H1 (cell line): Measurements from ENCODE around the gene SOHLH2. TPM values are rescaled to one million over a fixed set of nuclear protein-coding genes. Genes with fewer than 3 reads are reported as not detected.

ENCODE experiments used
- CTCF ChIA-PET: fragments of 300-600 bp; sonication (Branson Sonifier 250); formaldehyde crosslinking; loops from one replicate; lab custom pipeline; 2021; ENCODE audit not compliant: partially characterized antibody; lab: Charles Lee
- POLR2A ChIA-PET: fragments of 300-600 bp; sonication (Branson Sonifier 250); formaldehyde crosslinking; loops from one replicate; lab custom pipeline; 2021; ENCODE audit warnings: inconsistent platforms; ENCODE audit not compliant: partially characterized antibody; lab: Charles Lee
- DNase-seq, 2 experiments: peaks; one replicate each; pipeline versions ENCODE4 v3.0.0 to v3.0.0-alpha.2; 2010 to 2022; ENCODE audit warnings: low spot score in 2 of 2, low read depth in 1 of 2, mixed read lengths in 1 of 2
- FAIRE-seq: peaks from 2 replicates; lab custom pipeline; 2011; peaks lifted over from hg19 to GRCh38; lab: Jason Lieb, UNC
- H2AFZ ChIP-seq: 2 replicates; pipeline ENCODE4 v1.8.1; 2012; ENCODE audit warnings: low read length, inconsistent platforms
- H2AK5ac ChIP-seq: 2 replicates; pipeline ENCODE4 v1.6.1; 2013; ENCODE audit warnings: low read depth, low read length
- H2BK120ac ChIP-seq: replicated peaks from 2 replicates; pipeline ENCODE3; 2013; ENCODE audit warnings: low read depth, low read length, inconsistent platforms
- H2BK12ac ChIP-seq: 2 replicates; pipeline ENCODE4 v1.6.1; 2013; ENCODE audit warnings: low read depth, low read length
- H2BK15ac ChIP-seq: 2 replicates; pipeline ENCODE4 v1.6.1; 2013; ENCODE audit warnings: low read length
- H2BK20ac ChIP-seq: 2 replicates; pipeline ENCODE4 v1.6.1; 2013; ENCODE audit warnings: low read length
- H2BK5ac ChIP-seq: 2 replicates; pipeline ENCODE4 v1.6.1; 2013; ENCODE audit warnings: low read depth, low read length
- H3K14ac ChIP-seq: 2 replicates; pipeline ENCODE4 v1.6.1; 2013; ENCODE audit warnings: inconsistent platforms; ENCODE audit not compliant: insufficient read length
- H3K18ac ChIP-seq: 2 replicates; pipeline ENCODE4 v1.6.1; 2013; ENCODE audit warnings: low read length; ENCODE audit errors: extremely low read depth
- H3K23ac ChIP-seq: 2 replicates; pipeline ENCODE4 v1.6.1; 2013; ENCODE audit warnings: inconsistent platforms; ENCODE audit not compliant: insufficient read length
- H3K23me2 ChIP-seq: 2 replicates; pipeline ENCODE4 v1.6.1; 2013; ENCODE audit warnings: low read depth, low read length
- H3K27ac ChIP-seq: 2 replicates; pipeline ENCODE4 v1.6.1; 2011; ENCODE audit warnings: low read depth, low read length, inconsistent platforms
- H3K27me3 ChIP-seq, 4 experiments: replicated peaks in 1 of 4; 1 replicate in 1 of 4; 2 replicates in 3 of 4; pipeline versions ENCODE4 v1.6.1 to v1.8.1; 2011 to 2013; ENCODE audit warnings: low read length in 3 of 4, mild to moderate bottlenecking in 3 of 4, inconsistent platforms in 2 of 4, mixed read lengths in 2 of 4, moderate library complexity in 1 of 4; ENCODE audit not compliant: control insufficient read depth in 3 of 4, insufficient read depth in 3 of 4; ENCODE audit errors: extremely low read depth in 1 of 4
- H3K36me3 ChIP-seq, 4 experiments: 2 replicates each; pipeline versions ENCODE4 v1.6.1 to v1.8.1; 2011 to 2013; ENCODE audit warnings: mild to moderate bottlenecking in 4 of 4, low read length in 3 of 4, moderate library complexity in 2 of 4, control low read depth in 1 of 4, inconsistent platforms in 1 of 4; ENCODE audit not compliant: insufficient read depth in 4 of 4, control insufficient read depth in 2 of 4
- H3K4ac ChIP-seq: replicated peaks from 2 replicates; pipeline ENCODE3; 2013; ENCODE audit warnings: low read length, low read depth, mixed read lengths, inconsistent platforms; ENCODE audit not compliant: insufficient read length
- H3K4me1 ChIP-seq, 4 experiments: replicated peaks in 1 of 4; 1 replicate in 1 of 4; 2 replicates in 3 of 4; pipeline versions ENCODE4 v1.6.1 to v1.8.1; 2011 to 2013; ENCODE audit warnings: low read length in 3 of 4, inconsistent platforms in 2 of 4, mixed read lengths in 1 of 4; ENCODE audit not compliant: insufficient read depth in 4 of 4, control insufficient read depth in 3 of 4
- H3K4me2 ChIP-seq, 2 experiments: 2 replicates each; pipeline versions ENCODE4 v1.6.1 to v1.8.1; 2011 to 2013; ENCODE audit warnings: low read depth in 2 of 2, low read length in 2 of 2, control low read depth in 1 of 2, inconsistent platforms in 1 of 2, mild to moderate bottlenecking in 1 of 2; ENCODE audit not compliant: insufficient read depth in 1 of 2
- H3K4me3 ChIP-seq, 4 experiments: fragments of 200-600, 300-600 bp in 1 of 4; sonication (generic), shearing (Covaris generic), sonication (Bioruptor Twin) in 1 of 4; 2 replicates each; pipeline versions ENCODE4 v1.5.1 to v1.8.1; 2011 to 2016; ENCODE audit warnings: low read length in 4 of 4, low read depth in 3 of 4, control low read depth in 2 of 4, inconsistent platforms in 2 of 4, mild to moderate bottlenecking in 2 of 4, mixed read lengths in 1 of 4, moderate library complexity in 1 of 4; ENCODE audit not compliant: insufficient read depth in 2 of 4; ENCODE audit errors: extremely low read depth in 1 of 4
- H3K56ac ChIP-seq: replicated peaks from 2 replicates; pipeline ENCODE3; 2013; ENCODE audit warnings: low read depth, mild to moderate bottlenecking, mixed read lengths, low read length, inconsistent platforms; ENCODE audit not compliant: insufficient read length
- H3K79me1 ChIP-seq: 2 replicates; pipeline ENCODE4 v1.6.1; 2013; ENCODE audit warnings: low read depth, low read length, control low read depth
- H3K79me2 ChIP-seq, 2 experiments: 2 replicates each; pipeline versions ENCODE4 v1.6.1 to v1.8.1; 2012 to 2013; ENCODE audit warnings: low read length in 2 of 2, mild to moderate bottlenecking in 2 of 2, inconsistent platforms in 1 of 2; ENCODE audit not compliant: insufficient read depth in 2 of 2, control insufficient read depth in 1 of 2
- H3K9ac ChIP-seq, 4 experiments: replicated peaks in 1 of 4; 1 replicate in 1 of 4; 2 replicates in 3 of 4; pipeline versions ENCODE4 v1.6.1 to v1.8.1; 2011 to 2013; ENCODE audit warnings: low read depth in 3 of 4, low read length in 3 of 4, control low read depth in 2 of 4, mild to moderate bottlenecking in 2 of 4, moderate library complexity in 2 of 4, inconsistent platforms in 1 of 4; ENCODE audit errors: extremely low read depth in 1 of 4
- H3K9me3 ChIP-seq, 2 experiments: 2 replicates each; pipeline versions ENCODE4 v1.6.1 to v1.8.1; 2012 to 2013; ENCODE audit warnings: mild to moderate bottlenecking in 2 of 2, moderate library complexity in 2 of 2, control low read depth in 1 of 2, inconsistent platforms in 1 of 2, low read depth in 1 of 2, low read length in 1 of 2, mixed read lengths in 1 of 2; ENCODE audit not compliant: insufficient read depth in 2 of 2
- H4K20me1 ChIP-seq, 2 experiments: replicated peaks in 1 of 2; 2 replicates each; pipeline versions ENCODE3 to v1.8.1; 2011 to 2013; ENCODE audit warnings: inconsistent platforms in 2 of 2, low read length in 2 of 2, mild to moderate bottlenecking in 1 of 2; ENCODE audit not compliant: insufficient read depth in 2 of 2, control insufficient read depth in 1 of 2
- H4K5ac ChIP-seq: 2 replicates; pipeline ENCODE4 v1.6.1; 2013; ENCODE audit warnings: low read length, low read depth, mixed read lengths, inconsistent platforms; ENCODE audit not compliant: insufficient read length
- H4K8ac ChIP-seq: 2 replicates; pipeline ENCODE4 v1.8.0; 2013; ENCODE audit warnings: mild to moderate bottlenecking, moderate library complexity, low read length, inconsistent platforms; ENCODE audit not compliant: insufficient read depth; ENCODE audit errors: extremely low read depth
- H4K91ac ChIP-seq: replicated peaks from 2 replicates; pipeline ENCODE3; 2013; ENCODE audit warnings: low read length, mixed read lengths, inconsistent platforms; ENCODE audit not compliant: insufficient read length
- RAD21 ChIP-seq, 2 experiments: IDR thresholded peaks in 1 of 2; conservative IDR thresholded peaks in 1 of 2; 2 replicates each; pipeline ENCODE4 v1.6.1; 2011; ENCODE audit warnings: low read depth in 2 of 2, low read length in 2 of 2, improper control_type of control experiment in 1 of 2, inconsistent platforms in 1 of 2, mild to moderate bottlenecking in 1 of 2, moderate library complexity in 1 of 2
- WGBS, 2 experiments: shearing (Covaris generic) in 1 of 2; methylation state at CpG; one replicate each; pipeline versions ENCODE4 v1.1.6 to v1.1.7; 2013 to 2015; ENCODE audit warnings: low lambda C conversion rate in 2 of 2, mixed read lengths in 2 of 2, inconsistent platforms in 1 of 2, low coverage in 1 of 2, missing lambda C conversion rate in 1 of 2; ENCODE audit not compliant: insufficient replicate concordance in 2 of 2, insufficient coverage in 1 of 2, insufficient read length in 1 of 2; ENCODE audit errors: extremely low coverage in 1 of 2, missing lambda C conversion rate in 1 of 2; 5-methylcytosine and 5-hydroxymethylcytosine counted together
- polyA plus RNA-seq, 7 experiments: library from polyadenylated mRNA; depleted of rRNA in 3 of 7; stranded (reverse) in 5 of 7; unstranded in 2 of 7; fragments of >200 nt in 5 of 7; fragments of 200-250 nt in 2 of 7; gene quantifications; 1 replicate in 5 of 7; 2 replicates in 1 of 7; 4 replicates in 1 of 7; pipeline versions ENCODE4 v1.2.1 to v1.2.3, GENCODE V29; 2011 to 2013; ENCODE audit warnings: missing spikeins in 2 of 7, mixed read lengths in 2 of 7
- total RNA-seq: library from RNA; stranded (reverse); fragmentation: NEBNext Ultra II Directional; extraction: Animal tissue kit (Norgen Biotek cat#: 25700); gene quantifications from 2 replicates; pipeline ENCODE4 v1.2.1, GENCODE V29; 2021

SOHLH2 gene
- total and polyA plus RNA-seq, 2 of the 8 experiments (the other 6 are each of a cell fraction or from before 2014, with no cell fraction given), result 6.8 to 10.3 TPM

- peaks cover 0 to 1% (median 0%) of the 10 kb centered on the region in 4 experiments; a peak in 1 of 7 replicates for H3K27me3 ChIP-seq
- H3K4me1 ChIP-seq, result no peaks in the 10 kb centered on the region
- no peak overlapping the region for H3K27ac ChIP-seq
- H3K4me2 ChIP-seq, result no peak overlapping the region
- H2BK12ac ChIP-seq, result no peak overlapping the region
- no peak overlapping the region for H3K18ac ChIP-seq
- no peak overlapping the region for H2BK20ac ChIP-seq
- no peak overlapping the region for H2BK120ac ChIP-seq
- no peak overlapping the region for H3K4ac ChIP-seq
- H3K9me3 ChIP-seq, result peaks cover 0 to 7% of the 10 kb centered on the region in 2 experiments; a peak in 1 of 4 replicates
- POLR2A ChIA-PET, result no interaction called here
- H3K4me3 ChIP-seq, result no peak overlapping the region
- H2AFZ ChIP-seq, result no peak overlapping the region
- peaks cover 0 to 14% (median 1%) of the 10 kb centered on the region in 4 experiments; a peak in 2 of 8 replicates for H3K36me3 ChIP-seq
- no peaks in the 10 kb centered on the region for H3K23me2 ChIP-seq
- no peak overlapping the region for H3K56ac ChIP-seq
- H4K8ac ChIP-seq, result no peak overlapping the region
- no peak overlapping the region for H2BK5ac ChIP-seq
- no peak overlapping the region for H2AK5ac ChIP-seq
- H3K23ac ChIP-seq, result no peak overlapping the region
- H4K20me1 ChIP-seq, result no peaks in the 10 kb centered on the region
- CTCF ChIA-PET, result interaction anchor here (0.6 kb wide), 1 partner anchor 103 kb away, joined by 3 read pairs; no protein-coding TSS in a partner anchor
- no peak overlapping the region for H3K14ac ChIP-seq
- H2BK15ac ChIP-seq, result no peak overlapping the region
- H3K9ac ChIP-seq, result no peak overlapping the region
- no peak overlapping the region for H4K91ac ChIP-seq
- no peak for FAIRE-seq
- WGBS, 2 experiments, result 56% methylated on average over 3 of the region's 3 CpGs; no CpG with 5 or more reads in 1 of the 2 experiments
- no peak for TF ChIP-seq RAD21 (IDR thresholded peaks at IDR 0.05 in 1 of 2, conservative IDR thresholded peaks at IDR 0.05 in 1 of 2; ENCODE audit: low read depth in 2 of 2, low read length in 2 of 2)
- no peak for DNase-seq
- H3K79me1 ChIP-seq, result no peaks in the 10 kb centered on the region
- no peaks in the 10 kb centered on the region for H3K79me2 ChIP-seq
- H4K5ac ChIP-seq, result no peak overlapping the region
Measured at GRCh38 chr13:36231236-36231635, 16.9 kb upstream of the SOHLH2 start.
